Mucosa of gallbladder (tissue), 1 donor: Measurements from ENCODE around the gene LCN12. TPM values are rescaled to one million over a fixed set of nuclear protein-coding genes. Genes with fewer than 3 reads are reported as not detected.

Source experiments
- DNase-seq: peaks from one replicate; pipeline ENCODE4 v3.0.0-alpha.2; 2020; ENCODE audit warnings: low spot score
- total RNA-seq: library from RNA; stranded (reverse); gene quantifications from one replicate; pipeline ENCODE4 v1.2.1, GENCODE V29; 2021
- donor health status: DM: no; HTN: no; CAD: no.

The LCN12 gene
- total RNA-seq, 1 donor from 2014 or later, result 10.0 TPM

DNA sequence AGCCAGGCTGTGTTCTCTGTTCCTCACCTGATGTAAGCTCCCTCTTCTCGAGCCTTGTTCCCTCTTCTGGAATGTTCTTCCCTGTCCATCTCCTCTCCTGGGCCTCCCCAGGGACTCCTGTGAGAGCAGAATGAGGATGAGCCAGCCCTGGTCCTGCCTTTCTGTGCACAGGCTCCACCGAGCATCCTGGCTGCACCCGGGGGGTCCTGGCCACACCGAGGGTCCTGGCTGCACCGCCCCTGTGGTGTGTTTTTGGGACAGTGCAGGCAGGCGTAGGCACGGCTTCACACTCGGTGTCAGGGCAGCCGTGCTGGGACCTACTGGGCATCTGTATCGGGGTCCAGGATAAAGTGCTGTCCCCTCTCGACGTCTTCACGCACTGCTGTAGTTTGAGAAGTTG, 25.3 kb upstream of the LCN12 start:
- DNase-seq, result no peak

DNA sequence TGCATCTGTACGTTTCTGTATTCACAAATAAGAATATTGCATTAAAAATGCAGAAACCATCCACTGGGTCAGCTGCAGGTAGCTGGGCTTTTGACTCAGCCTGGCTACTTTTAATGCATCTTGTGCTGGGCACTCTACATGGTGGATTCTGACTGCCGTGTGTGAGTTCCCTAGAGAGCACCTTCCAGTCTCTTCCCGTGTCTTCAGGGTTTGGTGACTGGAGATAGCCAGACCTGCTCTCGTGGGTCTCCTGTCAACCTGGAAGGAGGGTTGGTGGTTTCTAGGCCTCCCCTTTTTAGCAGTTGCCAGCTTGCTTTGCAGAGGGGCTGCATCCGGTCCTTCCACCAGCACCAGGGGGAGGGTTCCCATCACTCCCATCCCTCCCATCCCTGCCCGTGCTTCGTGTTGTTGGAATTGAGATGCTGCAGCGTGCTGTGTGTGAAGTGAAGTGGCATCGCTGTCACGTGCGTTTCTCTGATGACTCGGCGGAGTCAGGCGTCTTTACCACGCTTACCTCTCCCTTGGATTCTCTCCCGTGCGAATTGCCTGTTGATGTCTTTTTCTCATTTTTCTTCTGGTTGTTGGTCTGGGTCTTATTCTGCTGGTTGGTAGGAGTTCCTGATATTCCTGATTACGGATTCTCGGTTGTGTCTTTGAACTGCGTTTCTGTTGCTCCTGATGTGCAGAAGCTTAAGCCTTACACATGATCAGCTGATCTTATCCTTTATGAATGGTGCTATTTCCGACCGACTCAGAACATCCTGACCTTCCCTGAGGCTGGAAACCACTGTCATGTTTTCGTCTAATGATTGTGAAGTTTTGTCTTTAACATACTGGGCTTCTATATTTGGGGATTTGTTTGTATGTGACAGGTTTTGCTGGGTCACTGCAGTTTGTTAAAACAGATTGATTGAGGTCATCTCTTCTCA, 24.5 kb upstream of the LCN12 start:
- DNase-seq, result no peak

DNA sequence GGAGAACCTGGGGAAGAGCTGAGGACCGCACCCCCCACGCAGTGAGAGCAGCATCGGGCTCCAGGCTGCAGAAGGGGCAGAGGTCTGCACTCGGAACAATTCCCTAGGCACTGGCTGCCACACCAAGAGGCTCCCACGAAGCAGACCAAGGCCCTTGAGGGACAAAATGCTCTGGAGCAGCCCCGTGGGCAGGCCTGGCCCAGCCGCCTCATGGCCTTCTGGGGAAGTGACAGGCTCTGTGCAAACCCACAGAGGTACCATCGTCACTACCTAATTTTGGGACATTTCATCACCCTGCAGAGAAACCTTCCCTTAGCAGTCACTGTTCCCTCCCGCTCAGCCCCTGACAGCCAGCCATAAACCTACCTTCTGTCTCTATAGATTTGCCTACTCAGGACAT, 23.5 kb upstream of the LCN12 start:
- DNase-seq, result no peak

DNA sequence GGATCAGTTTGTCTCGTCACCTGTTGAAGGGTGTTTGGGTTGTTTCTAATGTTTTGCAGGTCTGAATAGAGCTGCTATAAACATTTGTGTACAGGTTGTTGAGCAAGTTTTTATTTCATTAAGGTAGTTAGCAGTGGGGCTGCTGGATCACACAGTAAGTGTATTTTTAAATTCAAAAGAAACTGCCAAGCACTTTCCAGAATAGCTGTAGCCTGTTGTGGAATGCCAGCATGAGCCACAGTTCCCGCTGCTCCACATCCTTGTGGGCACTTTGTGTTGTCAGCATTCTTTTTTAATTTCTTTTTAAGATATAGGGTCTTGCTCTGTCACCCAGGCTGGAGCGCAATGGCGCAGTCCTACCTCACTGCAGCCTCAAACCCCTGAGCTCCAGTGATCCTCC, 22.1 kb upstream of the LCN12 start:
- no peak for DNase-seq

DNA sequence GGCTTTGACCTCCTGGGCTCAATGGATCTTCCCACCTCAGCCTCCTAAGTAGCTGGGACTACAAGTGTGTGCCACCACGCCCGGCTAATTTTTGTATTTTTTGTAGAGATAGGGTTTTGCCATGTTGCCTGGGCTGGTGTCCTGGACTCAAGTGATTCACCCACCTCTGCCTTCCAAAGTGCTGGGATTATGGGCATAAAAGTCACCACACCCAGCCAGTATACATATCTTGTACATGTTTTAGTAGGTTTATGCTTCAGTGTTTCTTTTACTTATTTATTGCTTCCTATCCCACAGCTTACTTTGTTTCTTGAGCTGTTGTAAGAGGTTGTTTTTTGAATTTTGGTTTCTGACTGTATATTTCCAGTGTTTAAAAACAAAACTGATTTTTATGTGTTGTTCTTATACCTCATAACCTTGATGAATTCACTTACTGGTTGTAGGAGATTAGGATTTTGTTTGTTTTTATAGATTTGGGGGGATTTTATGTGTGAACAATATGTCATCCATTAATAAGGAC, 20.4 kb upstream of the LCN12 start:
- DNase-seq, result no peak

DNA sequence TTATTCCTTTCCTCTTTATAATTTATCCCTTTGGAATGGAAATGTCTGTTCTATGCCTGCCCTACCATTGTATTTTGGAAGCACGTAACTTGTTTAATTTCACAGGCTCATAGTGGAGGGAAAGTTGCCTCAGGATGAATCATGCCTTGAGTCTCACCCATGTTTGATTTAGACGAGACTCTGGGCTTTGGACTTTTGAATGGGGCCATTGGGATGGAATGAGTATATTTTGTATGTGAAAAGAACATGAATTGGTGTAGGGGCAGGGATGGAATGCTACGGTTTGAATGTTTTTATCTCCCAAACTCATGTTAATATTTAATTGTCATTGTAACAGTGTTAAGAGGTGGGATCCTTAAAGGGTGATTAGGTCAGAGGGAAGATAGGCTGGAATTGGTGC, 17.8 kb upstream of the LCN12 start:
- DNase-seq, result no peak

DNA sequence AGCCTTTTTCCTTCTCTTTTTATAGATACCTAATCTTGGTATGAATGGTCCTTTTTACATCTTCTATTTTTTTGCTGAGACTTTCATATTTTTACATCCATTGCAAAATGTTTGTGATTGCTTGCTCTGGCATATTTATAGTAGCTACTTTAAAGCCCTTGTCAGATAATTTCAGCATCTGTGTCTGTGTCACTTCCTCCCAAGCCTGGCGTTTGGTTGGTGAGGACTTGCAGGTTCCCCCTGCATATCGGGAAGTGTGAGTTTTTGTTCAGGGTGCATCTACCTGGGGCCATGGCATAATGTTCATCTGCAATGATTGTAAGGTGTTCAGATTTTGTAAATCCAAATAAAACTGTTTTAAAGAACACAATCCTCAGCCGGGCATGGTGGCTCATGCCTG, 16.4 kb upstream of the LCN12 start:
- DNase-seq, result no peak

DNA sequence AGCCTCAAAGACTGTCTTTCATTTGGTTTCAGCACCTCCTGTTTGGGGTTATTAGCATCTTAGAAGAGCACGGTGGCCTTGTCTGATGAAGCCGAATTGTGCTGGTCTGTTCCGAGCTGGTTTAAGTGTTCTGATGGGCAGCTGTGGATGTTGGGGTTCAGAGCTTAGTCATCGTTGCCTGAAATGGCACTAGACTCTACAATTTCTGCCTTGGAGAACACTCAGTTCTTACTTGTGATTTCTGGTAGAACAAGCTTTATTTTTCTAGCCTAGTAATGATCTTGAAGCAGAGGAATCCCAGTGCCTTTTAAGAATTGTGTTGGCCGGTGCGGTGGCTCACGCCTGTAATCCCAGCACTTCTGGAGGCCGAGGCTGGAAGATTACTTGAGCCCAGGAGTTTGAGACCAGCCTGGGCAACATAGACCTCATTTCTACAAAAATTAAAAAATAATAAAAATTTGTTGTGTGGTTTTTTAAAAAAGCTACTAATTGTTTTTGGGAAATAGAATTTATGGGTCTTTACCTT, 15.4 kb upstream of the LCN12 start:
- no peak for DNase-seq

DNA sequence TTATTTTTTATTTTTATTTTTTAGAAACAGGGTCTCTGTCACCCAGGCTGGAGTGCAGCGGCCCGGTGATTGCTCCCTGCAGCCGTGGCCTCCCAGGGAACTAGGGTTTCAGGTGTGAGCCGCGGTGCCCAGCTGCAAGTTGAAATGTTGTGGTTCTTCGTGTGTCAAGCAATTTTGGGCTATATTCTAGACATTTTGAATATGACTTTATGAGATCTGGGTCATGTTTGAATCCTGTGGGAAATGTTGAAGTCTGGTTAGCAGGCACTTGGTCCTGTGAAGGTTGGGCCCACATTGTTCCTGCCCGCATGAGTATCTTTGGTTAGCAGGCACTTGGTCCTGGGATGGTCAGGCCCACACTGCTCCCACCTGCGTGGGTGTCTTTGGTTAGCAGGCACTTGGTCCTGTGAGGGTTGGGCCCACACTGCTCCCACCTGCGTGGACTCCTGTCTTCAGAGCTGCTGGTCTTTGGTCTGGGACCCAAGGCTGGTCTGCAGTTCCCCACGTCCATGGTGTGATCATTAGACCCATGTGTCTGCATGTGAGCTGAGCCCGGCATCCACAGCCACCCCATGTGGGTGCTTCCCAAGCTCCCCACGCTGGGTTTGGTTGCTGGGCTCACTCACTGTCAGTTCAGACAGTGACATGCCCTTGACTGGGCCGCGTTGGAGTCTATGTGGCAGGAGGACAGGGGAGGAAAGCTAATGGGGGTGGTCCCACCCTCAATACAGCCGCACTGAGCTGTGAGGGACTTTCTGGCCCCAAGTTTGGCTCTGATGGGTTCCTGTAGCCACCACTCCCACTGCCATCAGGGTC, 14.7 kb upstream of the LCN12 start:
- no peak for DNase-seq

DNA sequence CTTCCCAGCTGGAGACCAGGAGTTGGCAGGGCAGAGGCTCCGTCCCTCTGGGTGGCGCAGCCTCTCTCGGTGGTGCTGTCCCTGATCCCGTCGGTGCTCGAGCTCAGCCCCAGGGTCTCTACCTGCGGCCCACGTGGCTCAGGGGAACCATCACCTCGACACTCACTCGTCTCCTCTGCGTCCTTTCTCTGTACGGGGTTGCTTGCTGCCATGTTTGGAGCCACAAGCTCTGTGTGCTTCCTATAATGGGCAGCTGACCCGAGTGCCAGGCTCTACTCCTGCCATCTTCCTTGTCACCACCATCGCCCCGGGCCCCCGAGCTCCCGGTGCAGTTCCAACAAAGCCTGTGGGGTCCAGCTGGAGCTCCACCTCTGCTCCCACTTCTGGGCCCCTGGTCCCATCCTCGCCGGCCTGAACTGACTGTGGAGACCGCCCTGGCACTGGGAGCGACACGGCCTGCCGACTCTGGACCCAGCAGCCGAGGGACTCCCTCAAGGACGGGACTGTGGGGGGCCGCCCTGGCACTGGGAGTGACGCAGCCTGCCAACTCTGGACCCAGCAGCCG, 12.6 kb upstream of the LCN12 start:
- no peak for DNase-seq

DNA sequence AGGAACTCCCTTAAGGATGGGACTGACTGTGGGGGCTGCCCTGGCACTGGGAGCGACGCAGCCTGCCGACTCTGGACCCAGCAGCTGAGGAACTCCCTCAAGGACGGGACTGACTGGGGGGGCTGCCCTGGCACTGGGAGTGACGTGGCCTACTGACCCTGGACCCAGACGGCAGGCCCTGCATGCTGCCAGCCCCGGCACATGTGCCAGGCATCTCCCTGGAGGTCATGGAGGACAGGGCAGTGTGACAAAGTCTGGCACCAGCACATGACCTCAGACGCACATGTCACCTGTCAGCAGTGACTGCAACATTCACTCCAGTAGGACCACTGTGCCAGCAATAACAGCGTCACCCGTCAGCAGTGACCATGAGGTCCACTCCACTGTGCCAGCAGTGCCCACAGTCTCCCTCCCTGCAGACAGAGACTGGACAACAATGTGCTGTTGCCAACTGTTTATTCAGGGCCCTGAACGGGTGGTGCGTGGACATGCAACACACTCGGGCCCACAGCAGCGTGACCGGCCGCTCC, 12.0 kb upstream of the LCN12 start:
- no peak for DNase-seq

DNA sequence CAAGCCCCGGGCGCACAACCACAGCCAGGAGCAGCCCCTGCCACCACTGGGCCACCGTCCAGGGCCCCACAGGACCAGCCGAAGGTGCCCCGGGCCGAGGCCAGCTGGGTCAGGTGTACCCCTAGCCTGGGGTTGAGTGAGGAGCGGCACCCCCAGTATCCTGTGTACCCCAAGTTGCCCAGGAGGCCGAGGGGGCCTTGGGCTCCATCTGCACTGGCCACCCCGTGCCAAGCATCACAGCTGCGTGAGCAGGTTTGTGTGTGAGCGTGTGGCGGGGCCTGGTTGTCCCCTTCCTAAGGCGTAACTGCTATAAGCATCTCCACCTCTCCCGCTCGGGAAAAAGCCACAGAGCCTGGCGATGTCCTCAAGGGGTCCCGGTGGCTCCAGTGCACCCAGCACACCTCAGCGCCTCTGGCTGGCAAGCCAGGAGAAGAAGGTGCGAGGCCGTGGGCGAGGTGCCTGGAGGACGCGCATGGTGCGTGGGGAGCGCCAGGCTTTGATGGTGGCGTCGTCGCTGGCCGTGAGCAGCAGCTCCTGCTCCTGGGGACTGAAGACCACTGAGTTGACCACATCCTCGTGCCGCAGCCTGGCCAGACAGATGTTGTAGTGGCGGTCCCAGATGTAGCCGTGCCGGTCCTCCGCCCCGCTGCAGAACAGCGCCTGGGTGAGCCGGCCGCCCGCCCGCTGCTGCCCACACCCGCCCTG, 11.4 kb upstream of the LCN12 start:
- no peak for DNase-seq

DNA sequence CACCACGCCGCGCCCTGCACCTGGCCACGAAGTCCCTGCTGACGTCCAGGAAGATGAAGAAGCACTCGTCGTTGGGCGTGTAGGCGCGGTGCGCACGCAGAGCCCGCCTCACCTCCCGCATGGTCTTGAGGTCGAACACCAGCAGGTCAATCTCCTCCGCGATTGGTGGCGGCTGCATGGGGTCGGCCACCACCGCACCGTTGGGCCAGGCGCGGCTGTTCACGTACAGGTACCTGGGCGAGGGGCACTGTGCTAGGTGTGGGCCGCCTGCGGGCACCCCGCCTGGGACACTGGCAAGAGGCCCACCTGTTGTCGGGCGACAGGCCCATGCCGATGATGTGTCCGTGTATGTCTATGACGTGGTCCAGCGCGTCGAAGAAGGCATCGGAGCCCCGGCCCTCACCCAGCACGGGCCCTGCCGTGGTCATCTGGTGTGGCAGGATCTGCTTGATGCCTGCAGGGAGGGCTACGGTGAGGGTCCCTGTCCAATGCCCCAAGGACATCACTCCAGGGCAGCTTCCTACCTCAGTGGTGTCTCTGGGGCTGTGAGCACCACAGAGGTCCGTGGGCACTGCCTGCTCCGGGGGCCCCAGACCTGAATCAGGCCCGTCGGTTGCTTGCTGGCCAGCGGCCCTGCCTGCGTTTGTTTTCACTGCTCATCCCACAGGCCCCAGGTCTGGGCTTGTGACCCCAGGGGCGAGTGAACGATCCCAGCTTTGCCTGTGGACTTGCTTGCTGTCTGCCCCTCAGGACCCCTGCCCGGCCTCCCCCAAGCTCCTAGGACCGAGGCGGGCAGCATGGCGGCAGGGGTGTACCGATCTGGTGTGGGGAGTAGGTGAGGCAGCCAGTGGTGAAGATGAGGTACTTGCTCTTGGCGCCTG, 10.6 kb upstream of the LCN12 start:
- DNase-seq, result no peak

DNA sequence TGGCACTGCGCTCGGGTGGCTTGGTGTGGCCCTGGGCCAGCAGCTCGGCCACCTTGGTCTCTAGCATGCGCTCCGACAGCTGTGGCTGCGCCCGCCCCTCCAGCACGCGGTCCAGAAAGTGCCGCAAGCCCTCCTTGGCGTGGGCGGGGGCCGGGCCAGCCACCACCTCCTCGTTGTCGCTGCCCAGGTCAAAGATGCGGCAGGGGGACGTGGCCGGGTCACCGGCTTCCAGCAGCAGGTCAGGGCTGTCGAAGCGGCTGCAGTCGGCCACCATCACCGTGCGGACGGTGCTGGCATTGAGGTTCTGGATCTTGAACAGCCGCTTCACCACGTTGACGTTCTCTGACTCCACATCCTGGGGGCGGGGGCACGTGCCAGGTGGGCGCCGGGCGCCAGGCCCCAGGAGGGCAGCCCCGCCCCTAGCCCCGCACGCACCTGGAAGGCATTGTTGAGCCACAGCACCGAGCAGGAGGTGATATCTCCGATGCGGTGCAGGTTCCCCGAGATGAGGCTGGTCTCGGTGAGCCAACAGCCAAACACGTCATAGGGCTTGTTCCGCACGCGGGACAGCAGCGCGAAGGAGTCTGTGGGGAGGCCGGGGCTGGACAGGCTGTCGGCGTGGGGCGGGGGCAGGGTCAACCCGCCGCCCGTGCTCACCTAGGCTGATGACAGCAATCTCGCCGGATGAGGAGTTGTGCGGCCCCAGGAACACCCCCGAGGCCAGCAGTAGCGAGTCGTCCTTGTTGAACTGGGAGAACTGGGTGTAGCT, 9.8 kb upstream of the LCN12 start:
- no peak for DNase-seq

DNA sequence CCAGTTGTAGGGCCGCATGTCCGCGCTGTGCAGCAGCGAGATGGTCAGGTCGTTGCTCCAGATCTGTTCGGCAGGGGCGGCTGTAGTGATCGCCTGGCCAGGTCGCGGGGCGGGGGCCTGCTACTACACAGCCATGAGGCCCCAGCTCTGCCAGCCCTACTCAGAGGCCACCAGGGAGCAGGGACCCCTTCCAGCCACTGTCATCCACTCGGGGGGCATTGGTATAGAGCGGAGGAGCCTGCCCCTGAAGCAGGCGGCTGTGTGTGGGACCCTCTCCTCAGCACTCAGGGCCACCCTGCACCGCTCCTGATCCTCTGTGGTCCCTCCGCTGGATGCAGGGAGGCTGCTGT, 9.2 kb upstream of the LCN12 start:
- no peak for DNase-seq

DNA sequence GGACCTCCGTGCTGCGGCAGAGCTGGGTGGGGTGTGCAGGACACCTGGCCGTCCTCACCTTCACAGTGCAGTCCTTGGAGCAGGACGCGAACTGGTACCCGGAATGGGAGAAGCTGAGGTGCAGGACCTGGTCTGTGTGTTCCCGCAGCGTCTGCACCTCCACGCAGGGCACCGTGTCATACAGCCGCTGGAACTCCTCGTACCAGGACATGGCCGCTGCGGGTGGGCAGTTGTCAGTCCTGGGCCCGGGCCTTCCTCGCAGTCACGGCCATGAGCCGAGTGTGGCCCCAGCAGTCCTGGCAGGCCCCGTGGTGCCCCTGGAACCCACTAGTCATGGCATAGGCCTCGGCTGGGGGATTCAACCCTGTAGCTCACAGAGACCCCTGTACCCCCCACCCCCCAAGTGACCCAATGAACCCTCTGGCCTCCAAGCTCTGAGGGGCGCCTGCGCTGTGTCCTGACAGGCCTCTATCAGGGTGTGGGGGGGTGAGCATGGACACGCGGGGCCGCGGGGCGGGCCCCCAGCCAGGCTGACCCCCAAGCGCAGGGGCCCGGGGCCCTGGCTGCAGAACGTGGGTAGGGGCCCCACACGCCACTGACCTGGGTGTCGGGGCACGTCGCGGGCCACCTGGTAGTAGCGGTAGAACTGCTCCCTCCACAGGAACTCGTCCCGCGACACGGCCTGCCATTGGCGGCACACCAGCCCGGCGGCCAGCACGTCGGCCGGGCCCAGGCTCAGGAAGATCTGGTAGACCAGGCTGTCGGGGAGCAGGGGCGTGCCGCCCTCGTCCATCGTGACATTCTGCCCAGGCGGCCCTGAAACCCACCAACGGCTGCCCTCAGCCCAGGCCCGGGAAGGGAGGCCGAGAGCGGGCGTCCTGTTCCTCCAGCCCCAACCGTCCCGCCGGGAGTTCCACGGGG, 8.5 kb upstream of the LCN12 start:
- DNase-seq, result no peak

DNA sequence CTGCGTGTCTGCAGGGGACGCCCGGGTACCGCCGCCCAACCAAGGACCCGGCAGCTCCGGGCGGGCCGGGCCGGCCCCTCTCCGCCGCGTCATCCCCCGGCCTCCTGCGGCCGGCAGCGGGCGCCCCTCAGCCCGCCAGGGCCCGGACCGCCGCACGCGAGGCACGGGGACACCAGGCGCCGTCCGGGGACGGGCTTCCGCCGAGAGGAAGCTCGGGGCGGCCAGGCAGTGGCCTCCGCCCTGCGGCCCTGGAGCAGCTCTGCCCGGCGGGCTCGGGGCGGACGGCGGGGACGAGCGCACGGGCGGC, 7.9 kb upstream of the LCN12 start:
- DNase-seq, result no peak

DNA sequence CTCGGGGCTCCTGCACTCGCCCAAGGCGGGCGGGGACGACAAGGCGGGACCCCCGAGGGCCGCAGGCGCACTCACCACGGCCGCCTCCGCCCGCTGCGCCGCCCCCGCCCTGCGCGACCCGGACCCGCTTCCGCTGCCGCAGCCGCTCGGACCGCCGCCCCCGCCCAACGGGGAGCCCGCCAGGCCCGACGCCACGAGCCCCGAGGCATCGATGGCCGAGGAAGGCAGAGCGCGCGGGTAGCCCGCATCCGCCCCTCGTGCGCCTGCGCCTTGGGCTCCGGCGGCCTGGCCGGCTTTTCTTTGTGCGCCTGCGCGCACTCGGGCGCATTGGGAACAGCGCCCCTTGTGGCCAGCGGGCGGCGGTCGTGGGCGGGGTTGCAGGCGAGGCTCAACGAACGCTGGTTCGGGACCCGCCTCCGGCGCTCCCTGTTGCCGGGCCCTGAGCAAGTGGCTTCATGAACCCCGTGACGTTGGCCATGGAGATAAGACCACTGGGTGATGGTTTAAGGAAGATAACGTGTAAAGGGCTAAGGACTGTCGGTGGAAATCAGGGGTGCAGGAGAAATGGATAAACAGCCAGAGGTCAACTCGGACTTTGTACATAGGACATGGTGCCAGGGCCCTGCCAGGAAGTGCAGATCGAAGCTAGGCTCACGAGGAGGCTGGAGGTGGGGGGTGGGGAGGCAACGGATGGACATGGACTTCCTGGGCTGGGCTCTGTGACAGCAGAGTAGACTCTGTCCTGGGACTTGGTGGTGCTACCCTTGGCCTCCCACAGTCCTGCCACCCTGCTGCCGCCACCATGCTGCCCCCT, 7.3 kb upstream of the LCN12 start, which contains the start of the genes C8G and FBXW5:
Gene C8G, plus strand, starts transcription at position 725 of the 814 bp plus-strand sequence. Its CDS starts 78 bp downstream, at position 803.
Gene FBXW5, minus strand, starts transcription at position 220 of the 814 bp plus-strand sequence. CDS start 655 bp downstream, outside the sequence.
- peak; percentile 95 for DNase-seq
